Upper lobe of right lung (tissue), 1 donor: ENCODE results near the gene MYL5. TPM values are rescaled to one million over a fixed set of nuclear protein-coding genes. Genes with fewer than 3 reads are reported as not detected.
"Not testable (repeated sequence)": the region's sequence is repeated elsewhere in the genome, so short reads cannot be mapped to it uniquely, and the experiment has no call there.

ENCODE experiments used
- ATAC-seq: fragments of 200-7000 bp; cut with Tn5 transposase; one replicate; pipeline ENCODE4 v1.9.1; 2020; ENCODE audit warnings: mild to moderate bottlenecking, moderate library complexity
- DNase-seq: peaks from one replicate; pipeline ENCODE4 v3.0.0-alpha.2; 2020
- H3K27ac ChIP-seq: fragments of 200-600 bp; one replicate; pipeline ENCODE4 v1.8.0; 2022
- H3K27me3 ChIP-seq: fragments of 200-600 bp; one replicate; pipeline ENCODE4 v1.8.0; 2022; ENCODE audit warnings: mild to moderate bottlenecking
- H3K36me3 ChIP-seq: fragments of 200-600 bp; one replicate; pipeline ENCODE4 v1.8.0; 2022
- H3K4me1 ChIP-seq: fragments of 200-600 bp; one replicate; pipeline ENCODE4 v1.8.0; 2022
- H3K4me3 ChIP-seq: fragments of 200-600 bp; one replicate; pipeline ENCODE4 v1.8.0; 2022; ENCODE audit warnings: mild to moderate bottlenecking
- H3K9me3 ChIP-seq: fragments of 200-600 bp; one replicate; pipeline ENCODE4 v1.8.0; 2022
- intact Hi-C: fragments of 100-400 bp; cut with DNase I; formaldehyde crosslinking; loops from one replicate; pipeline ENCODE4 v1.11.0; 2022
- total RNA-seq: library from RNA; stranded (reverse); fragmentation: NEBNext Ultra II Directional; extraction: Animal tissue kit (Norgen Biotek cat#: 25700); gene quantifications from one replicate; pipeline ENCODE4 v1.2.1, GENCODE V29; 2021
- TF ChIP-seq, protein P1 (sequence below): fragments of 200-600 bp; IDR thresholded peaks from one replicate; pipeline ENCODE4 v1.8.0; 2022; ENCODE audit warnings: antibody characterized with exemption
- donor health status: DM: no; HTN: yes; CAD: no; lungs with severe emphysema.

MYL5 gene
- total RNA-seq, 1 donor from 2014 or later, result 9.7 TPM

DNA sequence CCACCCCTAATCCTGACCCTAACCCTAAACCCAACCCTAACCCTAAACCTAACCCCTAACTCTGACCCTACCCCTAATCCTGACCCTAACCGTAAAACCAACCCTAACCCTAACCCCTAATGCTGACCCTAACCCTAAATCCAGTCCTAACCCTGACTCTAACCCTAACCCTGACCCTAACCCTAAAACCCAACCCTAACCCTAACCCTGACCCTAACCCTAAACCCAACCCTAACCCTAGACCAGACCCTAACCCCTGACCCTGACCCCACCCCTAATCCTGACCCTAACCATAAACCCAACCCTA is 30.6 kb downstream of the MYL5 start:
- Histone ChIP-seq H3K27me3 (no peaks in the 10 kb centered on the region), H3K4me1 (peaks cover 18% of the 10 kb centered on the region), H3K9me3 (no peaks in the 10 kb centered on the region), H3K4me3 (peak overlapping the region; percentile 87), H3K36me3 (no peaks in the 10 kb centered on the region), H3K27ac (peak overlapping the region; percentile 65)
- no peak for DNase-seq
- ATAC-seq, result no peak
- intact Hi-C loops, result no loop called here
- TF ChIP-seq, protein P1, sequence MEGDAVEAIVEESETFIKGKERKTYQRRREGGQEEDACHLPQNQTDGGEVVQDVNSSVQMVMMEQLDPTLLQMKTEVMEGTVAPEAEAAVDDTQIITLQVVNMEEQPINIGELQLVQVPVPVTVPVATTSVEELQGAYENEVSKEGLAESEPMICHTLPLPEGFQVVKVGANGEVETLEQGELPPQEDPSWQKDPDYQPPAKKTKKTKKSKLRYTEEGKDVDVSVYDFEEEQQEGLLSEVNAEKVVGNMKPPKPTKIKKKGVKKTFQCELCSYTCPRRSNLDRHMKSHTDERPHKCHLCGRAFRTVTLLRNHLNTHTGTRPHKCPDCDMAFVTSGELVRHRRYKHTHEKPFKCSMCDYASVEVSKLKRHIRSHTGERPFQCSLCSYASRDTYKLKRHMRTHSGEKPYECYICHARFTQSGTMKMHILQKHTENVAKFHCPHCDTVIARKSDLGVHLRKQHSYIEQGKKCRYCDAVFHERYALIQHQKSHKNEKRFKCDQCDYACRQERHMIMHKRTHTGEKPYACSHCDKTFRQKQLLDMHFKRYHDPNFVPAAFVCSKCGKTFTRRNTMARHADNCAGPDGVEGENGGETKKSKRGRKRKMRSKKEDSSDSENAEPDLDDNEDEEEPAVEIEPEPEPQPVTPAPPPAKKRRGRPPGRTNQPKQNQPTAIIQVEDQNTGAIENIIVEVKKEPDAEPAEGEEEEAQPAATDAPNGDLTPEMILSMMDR, result no peak

- peaks cover 17% of the 10 kb centered on the region for H3K4me1 ChIP-seq
- TF ChIP-seq, protein P1, result no peak
- DNase-seq (peak; percentile 99), ATAC-seq (peak; percentile 97)
- peak within 1 kb of the TSS; percentile 87 for H3K4me3 ChIP-seq
- H3K9me3 ChIP-seq, result no peaks in the 10 kb centered on the region
- no peaks in the 10 kb centered on the region for H3K36me3 ChIP-seq
- H3K27me3 ChIP-seq, result no peaks in the 10 kb centered on the region
- intact Hi-C loops, result no loop called here
- H3K27ac ChIP-seq, result peak within 1 kb of the TSS; percentile 93
Observed at GRCh38 chr4:705278-706082, 31.1 kb downstream of the MYL5 start, which contains the start of gene PCGF3. Gene PCGF3 (plus strand): TSS chr4:705832. CDS start chr4:733681, 27,849 bp downstream.

DNA sequence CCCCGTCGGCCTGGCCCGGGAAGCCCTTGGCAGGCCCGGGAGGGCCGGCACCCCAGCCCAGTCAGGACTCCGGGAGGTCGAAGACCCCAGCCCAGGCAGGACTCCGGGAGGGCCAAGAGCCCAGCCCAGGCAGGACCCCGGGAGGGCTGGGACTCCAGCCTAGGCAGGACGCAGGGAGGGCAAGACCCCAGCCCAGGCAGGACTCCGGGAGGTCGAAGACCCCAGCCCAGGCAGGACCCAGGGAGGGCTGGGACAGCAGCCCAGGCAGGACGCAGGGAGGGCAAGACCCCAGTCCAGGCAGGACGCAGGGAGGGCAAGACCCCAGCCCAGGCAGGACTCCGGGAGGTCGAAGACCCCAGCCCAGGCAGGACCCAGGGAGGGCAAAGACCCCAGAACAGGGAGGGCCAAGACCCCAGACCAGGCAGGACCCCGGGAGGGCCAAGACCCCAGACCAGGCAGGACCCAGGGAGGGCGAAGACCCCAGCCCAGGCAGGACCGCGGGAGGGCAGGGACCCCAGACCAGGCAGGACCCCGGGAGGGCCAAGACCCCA is 31.8 kb downstream of the MYL5 start:
- H3K9me3 ChIP-seq, DNase-seq, H3K36me3 ChIP-seq, H3K27me3 ChIP-seq, ATAC-seq, intact Hi-C loops: not testable (repeated sequence)
- Histone ChIP-seq H3K4me3 (peak overlapping the region; percentile 87), H3K27ac (peak overlapping the region; percentile 93), H3K4me1 (peaks cover 17% of the 10 kb centered on the region)

- peak overlapping the region; percentile 3 for H3K27ac ChIP-seq
- H3K27me3 ChIP-seq, result no peaks in the 10 kb centered on the region
- no peaks in the 10 kb centered on the region for H3K9me3 ChIP-seq
- DNase-seq (no peak), ATAC-seq (no peak)
- no peaks in the 10 kb centered on the region for H3K36me3 ChIP-seq
- peaks cover 17% of the 10 kb centered on the region for H3K4me1 ChIP-seq
- peak overlapping the region; percentile 42 for H3K4me3 ChIP-seq
- intact Hi-C loops, result no loop called here
- TF ChIP-seq, protein P1, result no peak
Observed at GRCh38 chr4:706834-707598, 32.7 kb downstream of the MYL5 start.

DNA sequence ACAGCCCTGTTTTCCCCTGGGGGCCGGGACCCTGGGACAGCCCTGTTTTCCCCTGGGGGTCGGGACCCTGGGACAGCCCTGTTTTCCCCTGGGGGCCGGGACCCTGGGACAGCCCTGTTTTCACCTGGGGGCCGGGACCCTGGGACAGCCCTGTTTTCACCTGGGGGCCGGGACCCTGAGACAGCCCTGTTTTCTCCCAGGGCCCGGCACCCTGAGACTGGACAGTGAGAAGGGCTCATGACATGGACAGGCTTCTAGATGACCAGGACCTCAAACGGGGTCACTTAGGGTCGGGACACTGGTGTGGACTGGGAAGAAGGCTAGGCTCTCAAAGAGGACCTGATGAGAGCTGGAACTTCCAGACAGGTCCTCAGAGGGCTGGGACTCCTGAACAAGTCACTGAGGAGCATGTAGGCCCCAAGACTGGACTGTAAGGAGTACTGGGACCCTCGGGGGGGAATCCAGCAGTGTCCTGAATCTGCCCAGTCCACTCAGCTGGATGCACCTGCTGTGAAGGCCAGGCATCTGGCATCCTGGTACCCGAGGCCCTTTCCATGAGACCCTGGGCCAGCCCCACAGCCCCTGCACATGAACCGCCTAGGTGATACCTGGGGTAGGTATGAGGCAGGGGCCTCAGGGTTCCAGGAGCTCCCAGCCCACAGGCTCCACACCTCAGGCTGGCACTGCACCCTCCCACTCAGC is 33.7 kb downstream of the MYL5 start:
- H3K4me3 ChIP-seq, result no peak overlapping the region
- peaks cover 17% of the 10 kb centered on the region for H3K4me1 ChIP-seq

More for the DNA sequence above, 33.7 kb downstream of the MYL5 start:
- intact Hi-C loops, result no loop called here
- TF ChIP-seq, protein P1, result no peak
- Histone ChIP-seq H3K9me3 (no peaks in the 10 kb centered on the region), H3K27ac (no peak overlapping the region), H3K27me3 (no peaks in the 10 kb centered on the region), H3K36me3 (no peaks in the 10 kb centered on the region)
- DNase-seq (no peak), ATAC-seq (no peak)
